OCI-LY3 (cell line): ENCODE data around the gene PCDH12.

Experiments used
- H2AFZ ChIP-seq: fragments of 200-600, 300-600 bp; shearing (Covaris generic); 2 replicates; pipeline ENCODE4 v1.6.0; 2014; ENCODE audit warnings: antibody characterized with exemption, low read depth, low read length
- H3K27ac ChIP-seq: fragments of 200-600, 300-600 bp; sonication (generic); 2 replicates; pipeline ENCODE4 v1.5.1; 2014; ENCODE audit warnings: mild to moderate bottlenecking, low read length, moderate library complexity, mixed read lengths
- H3K27me3 ChIP-seq: fragments of 200-600, 300-600 bp; sonication (generic); 2 replicates; pipeline ENCODE4 v1.6.1; 2014; ENCODE audit warnings: low read depth, low read length, mixed read lengths
- H3K36me3 ChIP-seq: fragments of 200-600, 300-600 bp; sonication (generic); replicated peaks from 2 replicates; pipeline ENCODE3; 2014; ENCODE audit warnings: low read depth, low read length, mixed read lengths
- H3K4me1 ChIP-seq: fragments of 300-600, 200-600 bp; sonication (generic); 2 replicates; pipeline ENCODE4 v1.6.1; 2014; ENCODE audit warnings: low read length, mixed read lengths
- H3K4me2 ChIP-seq: fragments of 200-600, 300-600 bp; sonication (generic); 2 replicates; pipeline ENCODE4 v1.6.1; 2014; ENCODE audit warnings: low read length, mixed read lengths
- H3K4me3 ChIP-seq: fragments of 300-600, 200-600 bp; sonication (generic); 2 replicates; pipeline ENCODE4 v1.5.1; 2014; ENCODE audit warnings: antibody characterized with exemption, mild to moderate bottlenecking, low read length, moderate library complexity
- H3K79me2 ChIP-seq: fragments of 300-600, 200-600 bp; shearing (Covaris generic); 2 replicates; pipeline ENCODE4 v1.6.1; 2014; ENCODE audit warnings: mild to moderate bottlenecking, low read length, mixed read lengths
- H3K9ac ChIP-seq: fragments of 300-600, 200-600 bp; shearing (Covaris generic); 2 replicates; pipeline ENCODE4 v1.6.0; 2014; ENCODE audit warnings: mild to moderate bottlenecking, low read length, moderate library complexity
- H3K9me3 ChIP-seq: fragments of 200-600, 300-600 bp; shearing (Covaris generic); 2 replicates; pipeline ENCODE4 v1.6.1; 2014; ENCODE audit warnings: low read length, mixed read lengths; ENCODE audit not compliant: insufficient read depth
- H4K20me1 ChIP-seq: fragments of 200-600, 300-600 bp; sonication (generic); 2 replicates; pipeline ENCODE4 v1.6.1; 2016; ENCODE audit warnings: low read length, mixed read lengths; ENCODE audit not compliant: insufficient read depth
- CTCF ChIP-seq: fragments of 200-600, 300-600 bp; sonication (generic); IDR thresholded peaks from 2 replicates; pipeline ENCODE4 v1.5.1; 2014; ENCODE audit warnings: antibody characterized with exemption, low read length, low read depth
- EZH2phosphoT487 ChIP-seq: fragments of 200-600 bp; shearing (Covaris generic); IDR thresholded peaks from 2 replicates; pipeline ENCODE4 v1.6.1; 2018; ENCODE audit warnings: antibody characterized with exemption, mixed run types, low read depth

Gene PCDH12

GRCh38 chr5:141914199-141914743 is 43.7 kb downstream of the PCDH12 start:
- Histone ChIP-seq H3K27me3 (peaks cover 4% of the 10 kb centered on the region; the same call in 1 of the 2 replicates), H2AFZ (peak overlapping the region; percentile 89), H3K4me3 (peak overlapping the region; percentile 76), H3K9ac (peak overlapping the region; percentile 57), H3K36me3 (no peaks in the 10 kb centered on the region), H3K4me2 (peak overlapping the region; percentile 98), H3K27ac (no peak overlapping the region), H3K9me3 (no peaks in the 10 kb centered on the region), H4K20me1 (no peaks in the 10 kb centered on the region), H3K4me1 (peaks cover 42% of the 10 kb centered on the region), H3K79me2 (no peaks in the 10 kb centered on the region)
- TF ChIP-seq EZH2phosphoT487: no peak
- peak; percentile 43 for TF ChIP-seq CTCF

GRCh38 chr5:141913560-141914198 is 44.3 kb downstream of the PCDH12 start:
- H3K4me3 ChIP-seq: peak overlapping the region; percentile 76
- H3K27ac ChIP-seq: no peak overlapping the region
- H3K79me2 ChIP-seq: no peaks in the 10 kb centered on the region
- peaks cover 4% of the 10 kb centered on the region; the same call in 1 of the 2 replicates for H3K27me3 ChIP-seq
- peak overlapping the region; percentile 57 for H3K9ac ChIP-seq
- H4K20me1 ChIP-seq: no peaks in the 10 kb centered on the region
- H3K4me2 ChIP-seq: peak overlapping the region; percentile 98
- H3K36me3 ChIP-seq: no peaks in the 10 kb centered on the region
- H2AFZ ChIP-seq: peak overlapping the region; percentile 89
- no peaks in the 10 kb centered on the region for H3K9me3 ChIP-seq
- H3K4me1 ChIP-seq: peaks cover 42% of the 10 kb centered on the region
- TF ChIP-seq CTCF (no peak), EZH2phosphoT487 (no peak)

- Histone ChIP-seq H3K4me3 (no peak overlapping the region), H2AFZ (no peak overlapping the region), H3K4me1 (peaks cover 20% of the 10 kb centered on the region), H3K9ac (no peak overlapping the region), H3K27ac (no peak overlapping the region), H3K9me3 (no peaks in the 10 kb centered on the region), H3K79me2 (no peaks in the 10 kb centered on the region), H3K36me3 (no peaks in the 10 kb centered on the region), H3K4me2 (no peak overlapping the region), H4K20me1 (no peaks in the 10 kb centered on the region), H3K27me3 (peaks cover 4% of the 10 kb centered on the region; the same call in 1 of the 2 replicates)
- no peak for TF ChIP-seq EZH2phosphoT487
- TF ChIP-seq CTCF: no peak
Measured at GRCh38 chr5:141910271-141910673, 47.7 kb downstream of the PCDH12 start.

GRCh38 chr5:141909212-141909611 is 48.8 kb downstream of the PCDH12 start:
- H3K79me2 ChIP-seq: no peaks in the 10 kb centered on the region
- TF ChIP-seq CTCF (no peak), EZH2phosphoT487 (no peak)
- no peak overlapping the region for H3K4me2 ChIP-seq
- H4K20me1 ChIP-seq: no peaks in the 10 kb centered on the region
- H3K4me3 ChIP-seq: no peak overlapping the region
- H3K36me3 ChIP-seq: no peaks in the 10 kb centered on the region
- peaks cover 4% of the 10 kb centered on the region; the same call in 1 of the 2 replicates for H3K27me3 ChIP-seq
- no peak overlapping the region for H2AFZ ChIP-seq
- H3K27ac ChIP-seq: no peak overlapping the region
- H3K9me3 ChIP-seq: no peaks in the 10 kb centered on the region
- H3K4me1 ChIP-seq: peaks cover 11% of the 10 kb centered on the region
- no peak overlapping the region for H3K9ac ChIP-seq
